22Rv1 (cell line): ENCODE data around the gene FBXW5.

Experiments
- H3K27ac ChIP-seq: fragments of 450-650 bp; 2 replicates; pipeline ENCODE4 v1.5.1; 2017
- ZFX ChIP-seq: fragments of 450-650 bp; IDR thresholded peaks from 2 replicates; pipeline ENCODE4 v1.6.1; 2017; ENCODE audit warnings: antibody characterized with exemption, borderline replicate concordance
- TF ChIP-seq, protein P1 (sequence below): fragments of 450-650 bp; IDR thresholded peaks from 2 replicates; pipeline ENCODE4 v1.5.1; 2017; ENCODE audit warnings: mild to moderate bottlenecking

The FBXW5 gene

DNA sequence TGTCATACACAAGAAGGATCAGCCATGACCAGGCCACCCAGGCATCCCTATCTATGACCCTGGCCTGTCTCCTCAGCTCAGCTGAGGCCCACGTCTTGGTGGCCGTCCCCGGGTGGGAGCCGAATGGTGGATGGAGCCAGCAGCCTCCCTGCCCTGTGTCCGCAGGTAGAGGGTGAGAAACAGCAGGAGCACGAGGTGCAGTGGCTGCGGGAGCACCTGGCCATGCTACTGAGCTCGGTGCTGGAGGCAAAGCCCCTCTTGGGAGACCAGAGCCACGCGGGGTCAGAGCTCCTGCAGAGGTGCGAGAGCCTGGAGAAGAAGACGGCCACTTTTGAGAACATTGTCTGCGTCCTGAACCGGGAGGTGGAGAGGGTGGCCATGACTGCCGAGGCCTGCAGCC lies 24.5 kb downstream of the FBXW5 start:
- no peak for TF ChIP-seq ZFX
- TF ChIP-seq, protein P1, sequence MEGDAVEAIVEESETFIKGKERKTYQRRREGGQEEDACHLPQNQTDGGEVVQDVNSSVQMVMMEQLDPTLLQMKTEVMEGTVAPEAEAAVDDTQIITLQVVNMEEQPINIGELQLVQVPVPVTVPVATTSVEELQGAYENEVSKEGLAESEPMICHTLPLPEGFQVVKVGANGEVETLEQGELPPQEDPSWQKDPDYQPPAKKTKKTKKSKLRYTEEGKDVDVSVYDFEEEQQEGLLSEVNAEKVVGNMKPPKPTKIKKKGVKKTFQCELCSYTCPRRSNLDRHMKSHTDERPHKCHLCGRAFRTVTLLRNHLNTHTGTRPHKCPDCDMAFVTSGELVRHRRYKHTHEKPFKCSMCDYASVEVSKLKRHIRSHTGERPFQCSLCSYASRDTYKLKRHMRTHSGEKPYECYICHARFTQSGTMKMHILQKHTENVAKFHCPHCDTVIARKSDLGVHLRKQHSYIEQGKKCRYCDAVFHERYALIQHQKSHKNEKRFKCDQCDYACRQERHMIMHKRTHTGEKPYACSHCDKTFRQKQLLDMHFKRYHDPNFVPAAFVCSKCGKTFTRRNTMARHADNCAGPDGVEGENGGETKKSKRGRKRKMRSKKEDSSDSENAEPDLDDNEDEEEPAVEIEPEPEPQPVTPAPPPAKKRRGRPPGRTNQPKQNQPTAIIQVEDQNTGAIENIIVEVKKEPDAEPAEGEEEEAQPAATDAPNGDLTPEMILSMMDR: no peak
- H3K27ac ChIP-seq: no peak overlapping the region

DNA sequence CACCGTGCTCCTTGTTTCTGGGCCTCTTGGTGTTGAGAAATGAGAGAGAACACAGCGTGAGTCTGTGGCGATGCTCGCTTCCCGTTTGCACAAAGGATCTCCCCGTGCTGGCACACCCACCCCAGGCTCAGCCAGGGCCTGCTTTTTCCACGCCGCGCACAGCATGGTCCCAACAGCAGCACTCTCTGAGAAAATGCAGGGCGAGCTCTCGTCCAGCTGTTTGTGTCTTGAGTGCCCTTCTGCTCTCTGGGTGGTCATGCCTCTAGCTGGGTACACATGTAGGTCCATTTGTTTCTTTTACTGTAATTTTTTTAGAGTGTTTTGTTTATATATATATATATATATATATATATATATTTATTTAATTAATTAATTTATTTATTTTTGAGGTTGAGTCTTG lies 26.6 kb downstream of the FBXW5 start:
- no peak overlapping the region for H3K27ac ChIP-seq
- TF ChIP-seq ZFX: no peak
- TF ChIP-seq, protein P1: no peak

DNA sequence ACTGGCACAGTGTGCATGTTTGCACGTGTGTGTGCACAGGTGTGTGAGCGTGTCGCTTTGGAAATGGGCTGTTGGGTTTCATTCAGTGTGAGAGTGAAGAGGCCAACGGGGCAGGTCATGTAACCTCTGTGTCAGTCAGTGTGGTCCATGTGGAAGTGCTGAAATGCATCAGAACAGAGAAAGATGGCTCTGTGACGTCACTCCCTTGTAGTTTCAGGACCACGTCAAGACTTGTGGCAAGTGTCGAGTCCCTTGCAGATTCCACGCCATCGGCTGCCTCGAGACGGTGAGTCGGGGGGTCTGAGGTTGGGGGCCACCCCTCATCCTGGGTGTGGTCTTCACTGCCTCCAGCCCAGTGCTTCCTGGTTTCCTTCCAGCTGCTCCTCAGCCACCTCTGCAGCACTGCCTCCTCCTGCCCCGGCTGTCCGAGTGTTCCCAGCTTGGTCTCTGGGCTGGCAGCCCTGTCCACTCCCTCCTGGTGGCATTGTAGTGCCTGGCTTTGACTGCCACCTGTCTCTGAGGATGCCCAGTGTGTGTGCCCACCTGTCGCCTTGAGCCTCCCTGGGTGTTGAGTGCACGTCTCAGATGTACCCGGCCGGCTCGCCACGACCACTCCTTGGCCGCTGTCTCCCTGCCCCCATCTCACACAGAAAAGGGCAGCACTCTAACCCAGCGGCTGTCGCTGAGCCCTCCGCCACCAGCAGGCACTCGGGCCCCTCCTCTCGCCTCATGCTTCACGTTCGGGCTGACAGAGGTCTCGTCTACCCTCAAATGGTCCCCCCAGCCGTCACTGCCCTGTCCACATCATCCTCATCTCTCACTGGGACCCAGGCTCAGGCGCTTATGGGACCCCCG lies 28.0 kb downstream of the FBXW5 start:
- no peak overlapping the region for H3K27ac ChIP-seq
- TF ChIP-seq, protein P1: no peak
- TF ChIP-seq ZFX: no peak

DNA sequence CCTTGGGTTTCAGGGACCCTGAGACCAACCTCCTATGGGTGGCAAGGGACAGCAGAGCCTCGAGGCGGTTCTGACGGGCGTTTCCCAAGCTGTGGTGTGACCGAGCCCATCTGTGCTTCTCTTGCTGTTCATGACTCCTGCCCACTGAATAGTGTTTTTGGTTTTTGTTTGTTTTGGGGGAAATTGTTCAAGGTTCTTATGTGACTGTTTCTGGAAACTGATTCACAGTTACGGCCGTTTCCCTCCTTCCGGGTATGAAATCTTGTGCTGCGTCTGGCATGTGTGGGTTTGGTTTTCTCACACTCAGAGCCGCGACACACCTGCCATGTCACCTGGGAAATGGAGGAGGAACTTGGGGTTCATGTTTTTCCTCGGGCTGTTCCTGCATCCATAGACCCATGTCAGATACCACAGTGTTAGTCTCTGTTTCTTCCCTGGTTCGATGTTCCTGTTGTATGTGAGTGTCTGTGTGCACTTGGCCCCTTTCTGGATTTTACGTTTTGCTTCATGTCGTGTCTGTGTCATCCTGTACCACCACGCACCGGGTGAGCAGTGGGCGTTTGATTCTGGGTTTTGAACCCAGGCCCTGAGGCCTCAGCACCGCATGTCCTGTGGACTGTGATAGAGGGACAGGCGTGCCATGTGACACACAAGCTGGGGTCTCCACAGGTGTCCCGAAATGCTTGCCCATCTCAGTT lies 28.8 kb downstream of the FBXW5 start:
- H3K27ac ChIP-seq: no peak overlapping the region
- no peak for TF ChIP-seq ZFX
- TF ChIP-seq, protein P1: no peak

DNA sequence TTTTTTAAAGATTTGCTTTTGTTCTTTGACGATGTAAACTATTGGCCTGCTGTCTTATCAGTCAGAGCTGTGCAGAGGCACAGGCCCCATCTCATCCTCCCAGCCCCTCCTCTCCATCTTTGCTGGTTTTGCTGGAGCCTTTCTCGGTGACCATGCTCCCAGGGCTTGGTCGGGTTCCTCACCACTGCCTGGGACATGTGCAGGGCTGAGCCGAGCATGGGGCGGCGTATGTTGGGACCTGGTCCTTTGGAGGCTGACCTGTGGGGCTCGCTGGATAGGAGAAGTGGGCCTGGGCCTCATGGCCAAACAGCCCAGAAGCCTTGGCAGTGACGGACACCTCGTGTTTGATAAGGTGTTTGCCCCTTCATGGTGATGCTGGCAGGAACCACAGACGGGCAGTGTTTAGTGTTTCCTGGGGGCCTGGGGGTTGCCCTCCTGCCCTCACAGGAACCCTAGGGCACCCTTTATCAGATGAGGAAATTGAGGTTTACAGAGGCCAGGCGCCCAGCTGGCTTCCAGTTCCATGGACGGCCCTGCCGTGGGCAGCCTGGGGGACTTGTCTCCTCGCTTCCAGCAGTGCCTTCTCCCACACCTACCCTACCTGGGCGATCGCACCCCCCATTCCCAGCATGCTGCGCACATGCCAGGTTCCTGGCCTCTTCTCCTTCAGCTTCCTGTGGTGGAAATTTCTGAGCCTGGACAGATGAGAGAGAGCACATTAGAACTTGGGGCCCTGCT lies 30.7 kb downstream of the FBXW5 start:
- H3K27ac ChIP-seq: no peak overlapping the region
- TF ChIP-seq, protein P1: no peak
- TF ChIP-seq ZFX: no peak

DNA sequence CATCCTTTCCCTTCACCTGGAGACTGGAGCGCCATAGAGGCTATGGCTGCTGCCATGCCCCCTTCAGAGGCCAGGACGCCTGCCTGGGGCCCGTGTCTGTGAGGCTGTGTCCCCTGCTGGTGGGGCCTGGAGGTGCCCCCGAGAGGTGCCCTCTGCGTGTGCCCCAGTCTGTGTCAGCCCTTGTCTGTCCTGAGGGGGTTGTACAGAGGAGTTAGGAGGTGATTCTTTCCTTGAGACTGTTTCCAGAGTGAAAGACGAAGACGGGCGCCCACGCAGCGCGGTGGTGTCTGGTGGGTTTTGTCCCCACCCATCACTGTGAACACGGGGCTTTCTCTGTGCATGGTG lies 33.7 kb downstream of the FBXW5 start:
- TF ChIP-seq ZFX: no peak
- TF ChIP-seq, protein P1: no peak
- H3K27ac ChIP-seq: no peak overlapping the region
